HCT116 (cell line): ENCODE data around the gene LGI2.

Experiments
- CBX3 ChIP-seq: IDR thresholded peaks from 2 replicates; pipeline ENCODE4 v1.6.1; 2012; ENCODE audit warnings: low read depth
- CEBPB ChIP-seq: IDR thresholded peaks from 2 replicates; pipeline ENCODE4 v1.6.1; 2012; ENCODE audit warnings: low read depth
- EZH2phosphoT487 ChIP-seq: fragments of 200-600 bp; IDR thresholded peaks from 2 replicates; pipeline ENCODE4 v1.6.1; 2018; ENCODE audit warnings: antibody characterized with exemption, borderline replicate concordance
- POLR2A ChIP-seq: IDR thresholded peaks from 2 replicates; pipeline ENCODE4 v1.7.0; 2011; ENCODE audit warnings: borderline replicate concordance; ENCODE audit not compliant: insufficient read depth, insufficient read length; ENCODE audit errors: extremely low read depth
- POLR2AphosphoS5 ChIP-seq: IDR thresholded peaks from 2 replicates; pipeline ENCODE4 v1.6.1; 2011; ENCODE audit warnings: mild to moderate bottlenecking, low read depth, low read length, moderate library complexity
- RAD21 ChIP-seq: IDR thresholded peaks from 2 replicates; pipeline ENCODE4 v1.6.1; 2012; ENCODE audit warnings: low read depth, mild to moderate bottlenecking
- REST ChIP-seq: IDR thresholded peaks from 2 replicates; pipeline ENCODE4 v1.6.1; 2012; ENCODE audit warnings: low read depth
- SIN3A ChIP-seq: IDR thresholded peaks from 2 replicates; pipeline ENCODE4 v1.6.1; 2012; ENCODE audit warnings: low read depth
- YY1 ChIP-seq: IDR thresholded peaks from 2 replicates; pipeline ENCODE4 v1.6.1; 2011; ENCODE audit warnings: low read length, low read depth, moderate library complexity, mild to moderate bottlenecking; ENCODE audit not compliant: insufficient replicate concordance; ENCODE audit errors: extremely low read depth
- TF ChIP-seq, protein P1 (sequence below), 3 experiments: fragments of 200-600 bp in 1 of 3; sonication (generic) in 1 of 3; IDR thresholded peaks in 2 of 3; conservative IDR thresholded peaks in 1 of 3; 2 replicates each; pipeline ENCODE4 v1.5.1; 2012 to 2017; ENCODE audit warnings: low read depth in 2 of 3, low read length in 2 of 3, antibody characterized with exemption in 1 of 3, borderline replicate concordance in 1 of 3, control low read depth in 1 of 3, mild to moderate bottlenecking in 1 of 3, mixed read lengths in 1 of 3, mixed run types in 1 of 3, moderate library complexity in 1 of 3; ENCODE audit not compliant: insufficient read depth in 1 of 3
- TF ChIP-seq, protein P2 (sequence below): IDR thresholded peaks from 2 replicates; pipeline ENCODE4 v1.6.1; 2011; ENCODE audit warnings: mild to moderate bottlenecking, low read length, moderate library complexity; ENCODE audit not compliant: insufficient replicate concordance; ENCODE audit errors: extremely low read depth

GRCh38 chr4:25030277-25031076 lies at the start of gene LGI2:
- TF ChIP-seq REST (no peak), YY1 (no peak), SIN3A (no peak), EZH2phosphoT487 (no peak), POLR2AphosphoS5 (no peak), POLR2A (no peak), CBX3 (no peak), CEBPB (no peak), RAD21 (no peak)
- TF ChIP-seq, protein P1, sequence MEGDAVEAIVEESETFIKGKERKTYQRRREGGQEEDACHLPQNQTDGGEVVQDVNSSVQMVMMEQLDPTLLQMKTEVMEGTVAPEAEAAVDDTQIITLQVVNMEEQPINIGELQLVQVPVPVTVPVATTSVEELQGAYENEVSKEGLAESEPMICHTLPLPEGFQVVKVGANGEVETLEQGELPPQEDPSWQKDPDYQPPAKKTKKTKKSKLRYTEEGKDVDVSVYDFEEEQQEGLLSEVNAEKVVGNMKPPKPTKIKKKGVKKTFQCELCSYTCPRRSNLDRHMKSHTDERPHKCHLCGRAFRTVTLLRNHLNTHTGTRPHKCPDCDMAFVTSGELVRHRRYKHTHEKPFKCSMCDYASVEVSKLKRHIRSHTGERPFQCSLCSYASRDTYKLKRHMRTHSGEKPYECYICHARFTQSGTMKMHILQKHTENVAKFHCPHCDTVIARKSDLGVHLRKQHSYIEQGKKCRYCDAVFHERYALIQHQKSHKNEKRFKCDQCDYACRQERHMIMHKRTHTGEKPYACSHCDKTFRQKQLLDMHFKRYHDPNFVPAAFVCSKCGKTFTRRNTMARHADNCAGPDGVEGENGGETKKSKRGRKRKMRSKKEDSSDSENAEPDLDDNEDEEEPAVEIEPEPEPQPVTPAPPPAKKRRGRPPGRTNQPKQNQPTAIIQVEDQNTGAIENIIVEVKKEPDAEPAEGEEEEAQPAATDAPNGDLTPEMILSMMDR (IDR thresholded peaks at IDR 0.05 in 2 of 3, conservative IDR thresholded peaks at IDR 0.05 in 1 of 3; ENCODE audit: borderline replicate concordance in 1 of 3, insufficient read depth in 1 of 3, low read depth in 2 of 3, low read length in 2 of 3): no peak
- TF ChIP-seq, protein P2, sequence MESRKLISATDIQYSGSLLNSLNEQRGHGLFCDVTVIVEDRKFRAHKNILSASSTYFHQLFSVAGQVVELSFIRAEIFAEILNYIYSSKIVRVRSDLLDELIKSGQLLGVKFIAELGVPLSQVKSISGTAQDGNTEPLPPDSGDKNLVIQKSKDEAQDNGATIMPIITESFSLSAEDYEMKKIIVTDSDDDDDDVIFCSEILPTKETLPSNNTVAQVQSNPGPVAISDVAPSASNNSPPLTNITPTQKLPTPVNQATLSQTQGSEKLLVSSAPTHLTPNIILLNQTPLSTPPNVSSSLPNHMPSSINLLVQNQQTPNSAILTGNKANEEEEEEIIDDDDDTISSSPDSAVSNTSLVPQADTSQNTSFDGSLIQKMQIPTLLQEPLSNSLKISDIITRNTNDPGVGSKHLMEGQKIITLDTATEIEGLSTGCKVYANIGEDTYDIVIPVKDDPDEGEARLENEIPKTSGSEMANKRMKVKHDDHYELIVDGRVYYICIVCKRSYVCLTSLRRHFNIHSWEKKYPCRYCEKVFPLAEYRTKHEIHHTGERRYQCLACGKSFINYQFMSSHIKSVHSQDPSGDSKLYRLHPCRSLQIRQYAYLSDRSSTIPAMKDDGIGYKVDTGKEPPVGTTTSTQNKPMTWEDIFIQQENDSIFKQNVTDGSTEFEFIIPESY: no peak
